Measurements from ENCODE around the gene CAPN7.

CAPN7 gene

DNA sequence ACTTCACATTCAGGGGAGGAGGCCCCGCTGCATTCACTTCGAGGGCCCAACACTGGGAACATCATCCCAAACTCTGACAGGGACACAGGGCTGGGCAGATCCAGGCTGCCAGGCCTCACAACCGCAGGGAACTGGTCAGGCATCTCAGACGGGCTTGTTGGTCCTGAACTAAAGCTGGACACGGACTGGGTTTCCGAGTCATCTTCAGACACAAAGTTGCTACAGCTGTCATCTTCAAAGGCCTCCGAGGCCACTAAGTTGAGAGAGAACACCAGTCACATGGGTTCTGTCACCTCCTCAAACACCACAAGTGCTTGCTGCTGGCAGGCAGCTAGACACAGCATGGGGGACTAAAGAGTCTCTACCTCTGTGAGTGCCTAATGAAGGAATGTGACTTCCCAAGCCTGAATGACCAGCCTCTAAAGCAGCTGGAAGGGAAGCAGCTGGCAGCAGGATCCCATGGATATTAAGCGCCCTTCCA lies 50.9 kb downstream of the CAPN7 start:
- Histone ChIP-seq H3K27me3 (ENCODE audit: insufficient read depth, low read depth, severe bottlenecking) (no peaks in the 10 kb centered on the region), H3K36me3 (peaks cover 81% of the 10 kb centered on the region), H3K4me3 (ENCODE audit: low read depth, low read length) (no peak overlapping the region), H3K9me3 (ENCODE audit: severe bottlenecking) (no peaks in the 10 kb centered on the region), H3K27ac (no peak overlapping the region)
- DNase-seq, result no peak
- no peak for TF ChIP-seq CTCF (IDR thresholded peaks at IDR 0.05; ENCODE audit: low read depth, low read length)

DNA sequence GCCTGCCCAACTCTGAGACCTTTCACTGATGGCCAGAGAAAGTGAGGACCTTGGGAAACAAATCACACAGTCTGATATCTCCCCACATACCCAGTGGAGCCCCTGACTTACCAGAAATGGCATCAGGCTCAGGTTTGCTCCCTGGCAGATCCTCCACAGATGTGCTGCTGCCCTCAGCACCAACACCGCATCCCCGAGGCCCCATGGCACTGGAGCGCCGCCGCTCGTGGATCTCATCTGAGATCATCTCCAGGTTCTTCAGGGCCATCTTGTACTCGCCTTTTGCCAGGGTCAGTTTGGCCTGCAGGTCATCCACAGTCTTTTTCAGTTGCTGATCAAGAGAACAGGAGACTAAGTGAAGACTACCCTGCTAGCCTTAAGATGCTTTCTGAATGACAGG lies 52.7 kb downstream of the CAPN7 start:
- no peak overlapping the region for H3K27ac ChIP-seq
- H3K36me3 ChIP-seq, result peaks cover 88% of the 10 kb centered on the region
- TF ChIP-seq CTCF (IDR thresholded peaks at IDR 0.05; ENCODE audit: low read depth, low read length), result no peak
- H3K27me3 ChIP-seq (ENCODE audit: insufficient read depth, low read depth, severe bottlenecking), result no peaks in the 10 kb centered on the region
- DNase-seq, result no peak
- no peaks in the 10 kb centered on the region for H3K9me3 ChIP-seq (ENCODE audit: severe bottlenecking)
- H3K4me3 ChIP-seq (ENCODE audit: low read depth, low read length), result no peak overlapping the region

DNA sequence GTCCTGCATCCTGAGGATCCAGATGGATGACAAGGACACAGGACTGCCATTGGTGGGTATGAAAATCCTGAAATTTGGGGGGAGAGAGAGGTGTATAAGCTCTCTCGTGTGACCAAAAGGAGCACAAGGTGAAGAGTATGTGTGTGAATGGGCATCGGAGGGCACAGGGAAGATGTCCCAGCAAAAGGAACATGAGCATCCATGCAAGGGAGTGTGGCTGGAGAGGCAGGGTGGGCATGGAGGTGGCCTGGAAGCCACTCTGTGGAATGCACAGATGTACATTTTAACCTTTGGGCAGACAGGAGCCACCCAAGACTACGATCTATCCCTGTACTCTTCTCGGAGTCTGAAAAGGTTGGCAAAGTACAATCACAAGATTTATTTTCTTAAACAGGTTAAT lies 54.5 kb downstream of the CAPN7 start:
- H3K36me3 ChIP-seq, result peaks cover 70% of the 10 kb centered on the region
- no peaks in the 10 kb centered on the region for H3K27me3 ChIP-seq (ENCODE audit: insufficient read depth, low read depth, severe bottlenecking)
- TF ChIP-seq CTCF (IDR thresholded peaks at IDR 0.05; ENCODE audit: low read depth, low read length), result no peak
- H3K9me3 ChIP-seq (ENCODE audit: severe bottlenecking), result no peaks in the 10 kb centered on the region
- no peak overlapping the region for H3K4me3 ChIP-seq (ENCODE audit: low read depth, low read length)
- H3K27ac ChIP-seq, result no peak overlapping the region
- no peak for DNase-seq

DNA sequence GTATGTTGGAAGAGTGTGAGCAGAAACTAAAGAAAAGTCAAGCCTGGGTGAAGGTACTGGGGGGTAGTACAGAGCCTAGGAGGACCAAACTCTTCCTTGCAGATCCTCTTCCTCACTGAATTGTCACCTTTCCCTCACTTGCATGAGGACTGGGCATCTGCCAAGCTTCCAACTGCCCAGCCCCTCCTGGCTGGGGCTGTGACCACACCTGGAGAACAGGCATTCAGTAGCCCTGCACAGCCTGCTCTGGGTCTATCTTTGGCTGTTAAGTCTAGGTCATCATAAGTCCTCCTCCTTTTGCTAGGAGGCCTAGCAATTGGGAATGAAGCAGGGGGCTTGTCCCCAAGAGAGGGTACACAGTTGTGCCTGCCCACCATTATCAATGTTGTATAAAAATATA lies 55.2 kb downstream of the CAPN7 start:
- Histone ChIP-seq H3K4me3 (ENCODE audit: low read depth, low read length) (no peak overlapping the region), H3K27ac (no peak overlapping the region), H3K36me3 (peaks cover 70% of the 10 kb centered on the region), H3K27me3 (ENCODE audit: insufficient read depth, low read depth, severe bottlenecking) (no peaks in the 10 kb centered on the region), H3K9me3 (ENCODE audit: severe bottlenecking) (no peaks in the 10 kb centered on the region)
- TF ChIP-seq CTCF (IDR thresholded peaks at IDR 0.05; ENCODE audit: low read depth, low read length), result no peak
- no peak for DNase-seq

GRCh38 chr3:15262021-15262420 lies 56.0 kb downstream of the CAPN7 start:
- peaks cover 69% of the 10 kb centered on the region for H3K36me3 ChIP-seq

More at GRCh38 chr3:15262021-15262420, 56.0 kb downstream of the CAPN7 start:
- H3K9me3 ChIP-seq (ENCODE audit: severe bottlenecking), result no peaks in the 10 kb centered on the region
- H3K27me3 ChIP-seq (ENCODE audit: insufficient read depth, low read depth, severe bottlenecking), result no peaks in the 10 kb centered on the region
- TF ChIP-seq CTCF (IDR thresholded peaks at IDR 0.05; ENCODE audit: low read depth, low read length), result no peak
- no peak overlapping the region for H3K4me3 ChIP-seq (ENCODE audit: low read depth, low read length)
- no peak for DNase-seq
- H3K27ac ChIP-seq, result no peak overlapping the region

Data from WERI-Rb-1 (cell line).